ENCODE measurements around the gene LACRT.
"Not testable (repeated sequence)": the region's sequence is repeated elsewhere in the genome, so short reads cannot be mapped to it uniquely, and the experiment has no call there.

LACRT gene

DNA sequence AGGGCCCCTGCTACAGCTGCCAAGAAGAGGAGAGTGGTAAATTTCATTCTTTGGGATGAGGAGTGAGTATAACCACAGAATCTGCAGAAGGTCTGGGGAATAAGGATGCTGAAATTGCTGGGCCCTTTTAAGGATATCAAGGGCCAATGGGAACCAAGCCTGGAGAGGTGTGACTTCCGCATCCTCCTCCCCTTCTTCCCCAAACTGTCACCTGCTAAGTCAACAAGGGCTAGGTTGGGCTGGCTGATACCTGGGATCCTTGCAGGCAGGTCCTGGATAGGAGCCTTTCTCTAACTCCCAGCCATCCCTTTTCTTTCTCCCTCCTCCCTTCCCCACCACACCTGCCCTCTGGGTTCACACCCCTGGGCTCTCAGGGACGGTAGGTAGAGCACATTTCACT is at the start of gene LACRT:
LACRT (minus strand) TSS at position 101 of the 400 bp plus-strand sequence; CDS start at position 47, 54 bp downstream.
- DNase-seq, result no peak

DNA sequence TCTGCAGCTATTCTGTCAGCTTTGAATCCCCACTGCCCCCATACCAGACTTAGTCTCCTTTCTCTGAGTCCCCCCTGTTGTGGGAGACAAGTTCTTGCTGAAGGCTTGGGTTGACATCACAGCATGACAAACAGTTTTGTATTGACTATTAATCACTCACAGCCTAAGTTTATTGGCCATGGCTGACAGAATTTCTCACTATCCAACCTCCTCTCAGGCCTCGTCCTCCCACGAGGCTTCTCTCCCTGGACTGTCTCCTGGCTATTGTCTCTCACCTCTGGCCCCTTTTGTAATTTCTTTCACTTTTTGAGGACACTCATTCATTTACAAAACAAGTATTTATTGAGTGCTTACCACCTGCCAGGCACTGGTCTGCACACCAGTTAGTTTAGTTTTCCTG is 48.7 kb upstream of the LACRT start:
- DNase-seq, result no peak

GRCh38 chr12:54682674-54683073 is 48.0 kb upstream of the LACRT start:
- DNase-seq, result no peak

- peak; percentile 35 to 54 for DNase-seq
Measured at GRCh38 chr12:54680374-54680773, 45.7 kb upstream of the LACRT start.

- DNase-seq, result no peak
Measured at GRCh38 chr12:54678131-54678530, 43.4 kb upstream of the LACRT start.

GRCh38 chr12:54667945-54668344 is 33.2 kb upstream of the LACRT start:
- DNase-seq, result no peak

- DNase-seq, result no peak
Measured at GRCh38 chr12:54666008-54666407, 31.3 kb upstream of the LACRT start.

DNA sequence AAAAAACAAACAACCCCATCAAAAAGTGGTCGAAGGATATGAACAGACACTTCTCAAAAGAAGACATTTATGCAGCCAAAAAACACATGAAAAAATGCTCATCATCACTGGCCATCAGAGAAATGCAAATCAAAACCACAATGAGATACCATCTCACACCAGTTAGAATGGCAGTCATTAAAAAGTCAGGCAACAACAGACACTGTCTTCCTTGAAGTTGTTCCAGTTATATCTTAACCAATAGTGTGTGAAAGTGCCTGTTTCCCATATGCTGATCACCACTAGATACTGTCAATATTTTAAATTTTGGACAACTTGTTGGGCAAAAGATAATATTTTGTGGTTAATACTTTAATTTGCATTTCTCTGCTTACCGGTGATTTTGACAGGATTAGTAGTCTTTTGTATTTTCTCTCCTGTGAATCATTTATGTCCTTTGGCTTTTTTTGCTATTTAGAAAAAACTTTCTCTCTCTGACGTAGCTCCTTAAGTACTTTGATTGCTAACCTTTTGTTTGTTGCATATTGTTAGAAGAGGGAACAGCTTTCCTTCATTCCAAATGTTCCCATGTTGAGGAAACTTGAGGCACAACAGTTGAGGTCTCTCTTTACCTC is 30.4 kb upstream of the LACRT start:
- not testable (repeated sequence) for DNase-seq

DNA sequence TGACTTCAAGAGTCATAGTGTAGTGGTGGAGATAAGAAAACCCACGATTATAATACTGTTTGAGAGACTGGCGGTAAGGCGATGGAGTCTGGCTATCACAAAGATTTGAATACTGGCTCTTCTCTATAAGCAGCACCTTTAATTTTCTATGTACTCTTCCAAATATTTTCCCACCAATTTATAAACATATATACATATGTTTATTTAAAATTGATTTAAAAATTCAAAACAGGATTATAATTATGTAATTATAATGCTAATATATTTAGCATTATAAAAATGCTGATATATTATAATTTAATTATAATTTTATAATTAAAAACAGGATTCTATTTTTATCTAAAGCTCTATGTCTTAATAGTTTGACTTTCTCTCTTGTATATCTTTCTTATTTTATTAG is 28.9 kb upstream of the LACRT start:
- DNase-seq, result no peak

GRCh38 chr12:54662026-54662425 is 27.3 kb upstream of the LACRT start:
- DNase-seq, result no peak

DNA sequence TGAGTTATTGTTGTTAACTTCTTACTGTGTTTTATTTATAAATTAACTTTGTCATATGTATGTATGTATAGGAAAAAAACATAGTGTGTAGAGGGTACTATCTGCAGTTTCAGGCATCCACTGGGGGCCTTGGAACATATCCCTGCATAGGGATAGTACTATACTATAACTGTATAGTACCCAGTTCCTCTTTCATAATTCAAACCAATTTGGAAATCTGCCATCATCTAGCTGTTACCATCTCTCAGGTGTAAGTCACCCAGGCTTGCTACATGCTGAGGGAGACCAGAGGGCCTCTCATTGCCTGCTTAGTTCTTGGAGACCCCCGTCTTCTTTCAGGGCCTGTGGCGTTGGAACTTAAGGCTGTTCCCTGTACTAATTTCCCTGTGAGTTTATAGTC is 26.4 kb upstream of the LACRT start:
- no peak for DNase-seq

GRCh38 chr12:54660320-54660962 is 25.7 kb upstream of the LACRT start:
- DNase-seq, result no peak

- DNase-seq, result peak; percentile 60 to 66
Measured at GRCh38 chr12:54658306-54659264, 23.9 kb upstream of the LACRT start.

GRCh38 chr12:54657105-54657607 is 22.5 kb upstream of the LACRT start:
- DNase-seq, result no peak

DNA sequence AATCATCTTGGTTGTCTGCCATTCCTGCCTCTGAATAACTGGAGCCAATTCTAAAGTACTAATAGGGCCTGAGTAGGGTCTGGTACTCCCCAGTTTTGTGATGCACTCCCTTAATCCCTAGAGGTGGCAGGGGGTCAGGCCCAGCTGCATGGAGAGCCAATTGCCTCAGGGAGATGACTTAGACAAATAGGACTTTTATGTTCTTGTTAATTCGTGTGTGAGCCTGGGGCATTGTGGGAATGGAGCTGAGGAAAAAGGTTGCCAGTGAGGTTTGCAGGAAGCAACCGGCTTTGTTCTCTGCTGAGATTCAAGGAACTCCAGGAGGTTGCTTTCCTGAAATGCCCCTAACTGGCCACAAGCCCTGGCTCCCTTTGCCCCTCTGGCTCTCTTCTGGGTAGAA is 20.2 kb upstream of the LACRT start:
- DNase-seq, result no peak

DNA sequence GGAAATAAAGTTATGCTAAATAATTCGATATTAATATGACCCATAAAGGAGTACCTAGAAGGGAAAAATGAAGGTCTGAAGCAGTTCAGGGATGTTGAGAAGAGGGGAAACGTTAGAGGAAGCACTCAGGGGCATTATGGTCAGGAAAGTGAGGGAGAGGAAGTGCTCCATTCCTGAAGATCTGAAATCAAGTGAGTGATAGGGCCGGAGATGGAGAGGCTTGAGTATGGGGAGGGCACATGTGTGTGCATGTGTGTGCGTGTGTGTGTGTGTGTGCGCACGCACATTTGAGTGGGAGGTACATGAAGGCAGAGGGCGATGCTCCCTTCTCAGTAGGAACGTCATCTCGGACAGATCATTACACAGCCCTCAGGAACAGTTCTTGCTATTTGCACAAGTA is 18.3 kb upstream of the LACRT start:
- DNase-seq, result no peak

DNA sequence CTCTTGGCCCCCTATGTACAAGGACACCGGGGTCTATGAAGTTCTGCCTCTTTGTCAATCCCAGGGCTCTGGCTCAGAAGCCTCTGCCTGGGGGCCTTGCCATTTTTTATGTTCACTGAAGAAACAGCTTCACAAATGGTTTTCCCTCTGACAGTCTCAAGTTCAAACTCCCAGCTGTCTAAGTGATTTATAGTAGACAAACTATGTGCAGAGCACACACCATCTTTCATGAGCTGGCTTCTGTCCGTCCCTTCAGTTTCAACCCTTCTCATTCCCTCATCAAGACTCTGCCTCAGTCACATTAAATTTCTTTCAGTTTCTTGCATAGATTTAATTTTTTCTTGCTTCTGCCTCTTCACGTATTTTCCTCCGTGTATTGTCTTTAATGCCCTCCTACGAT is 16.2 kb upstream of the LACRT start:
- DNase-seq, result no peak

- no peak for DNase-seq
Measured at GRCh38 chr12:54650409-54650808, 15.7 kb upstream of the LACRT start.

GRCh38 chr12:54649825-54650224 is 15.1 kb upstream of the LACRT start:
- DNase-seq, result no peak

GRCh38 chr12:54648265-54648664 is 13.6 kb upstream of the LACRT start, which contains the start of gene DCD:
Gene DCD, minus strand, starts transcription at chr12:54648365. Its CDS starts 62 bp downstream, at chr12:54648303.
- no peak for DNase-seq

DNA sequence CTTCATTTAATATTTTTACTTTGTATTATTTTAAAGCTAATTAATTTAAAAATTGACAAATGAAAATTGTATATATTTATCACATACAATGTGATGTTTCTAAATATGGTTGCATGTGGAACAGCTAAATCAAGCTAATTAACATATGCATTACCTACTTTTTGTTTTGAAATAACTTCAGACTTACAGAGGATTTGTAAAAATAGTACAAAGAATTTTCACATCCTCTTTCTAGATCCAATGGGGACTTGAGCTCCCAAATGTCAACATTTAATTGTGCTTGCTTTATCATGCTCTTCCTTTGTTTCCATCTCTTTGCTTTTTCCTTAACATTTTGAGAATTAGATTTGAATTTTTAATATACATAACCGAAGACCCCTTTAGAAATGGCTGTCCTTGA is 6.9 kb upstream of the LACRT start:
- DNase-seq, result no peak

GRCh38 chr12:54641089-54641488 is 6.4 kb upstream of the LACRT start:
- no peak for DNase-seq

GRCh38 chr12:54639112-54639511 is 4.4 kb upstream of the LACRT start:
- not testable (repeated sequence) for DNase-seq

Measured in activated CD4-positive, alpha-beta T cell treated with anti-CD3 and anti-CD28 coated beads, Interleukin-2, amount 50 U/mL, for 48 hours (primary cell).